ENCODE measurements around the gene CTNNA2.
"Not testable (repeated sequence)": the region's sequence is repeated elsewhere in the genome, so short reads cannot be mapped to it uniquely, and the experiment has no call there.

Gene CTNNA2

DNA sequence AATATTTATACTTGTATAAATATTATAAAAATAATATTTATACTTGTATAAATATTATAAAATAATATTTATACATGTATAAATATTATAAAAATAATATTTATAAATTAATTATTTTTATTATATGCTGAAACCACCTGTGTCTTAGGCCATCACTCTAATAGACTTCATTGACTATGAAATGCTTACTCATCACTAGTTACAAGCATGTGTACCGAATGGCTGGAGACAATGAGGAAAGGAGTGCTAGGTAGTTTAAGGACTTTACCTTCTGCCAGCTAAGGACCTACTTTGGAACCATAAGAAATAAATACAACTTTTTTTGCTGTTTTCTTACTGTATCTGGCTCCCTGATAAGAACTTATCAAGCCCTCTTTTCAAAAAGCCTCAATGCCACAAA is 562.9 kb downstream of the CTNNA2 start:
- Mint-ChIP-seq H3K4me1 (no peaks in the 10 kb centered on the region), H3K9me3 (no peaks in the 10 kb centered on the region), H3K4me3 (no peak overlapping the region), H3K27me3 (no peaks in the 10 kb centered on the region), H3K27ac (no peak overlapping the region), H3K36me3 (peaks cover 0 to 1% of the 10 kb centered on the region in 2 donors)
- ATAC-seq (replicated peaks) (no peak), DNase-seq (no peak)

DNA sequence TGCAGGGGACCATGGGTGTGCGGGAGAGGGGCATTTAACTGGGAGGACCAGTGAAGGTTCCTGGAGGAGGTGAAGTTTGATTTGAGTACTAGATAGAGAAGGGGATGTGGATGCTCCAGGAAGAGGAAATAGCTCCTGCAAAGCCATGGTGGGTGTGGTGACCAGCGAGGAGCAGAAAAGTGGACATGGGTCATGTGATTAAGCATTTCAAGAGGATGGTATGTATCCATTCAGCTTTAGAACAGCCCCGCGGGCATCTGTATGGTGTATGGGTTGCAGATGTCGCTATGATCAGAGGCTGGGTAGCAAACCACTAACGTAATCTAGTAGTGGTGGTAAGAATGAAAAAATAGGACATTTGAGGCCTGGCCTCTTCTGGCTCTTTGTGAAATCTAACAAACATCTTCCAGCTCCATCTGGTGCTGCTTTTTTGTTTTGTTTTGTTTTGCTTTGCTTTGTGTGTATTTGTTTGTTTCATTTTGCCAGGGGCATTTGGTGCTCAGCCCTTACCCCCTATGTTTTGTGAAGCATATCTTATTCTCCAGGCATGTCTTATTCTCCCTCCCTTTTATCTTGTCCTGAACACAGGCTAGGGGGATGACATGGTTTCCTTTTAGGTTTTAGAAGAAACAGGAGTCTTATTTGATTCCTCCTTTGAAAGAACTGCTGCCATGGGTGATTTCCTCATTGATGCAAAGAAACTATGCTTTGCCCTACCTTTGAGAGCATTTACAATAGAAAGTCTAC is 565.6 kb downstream of the CTNNA2 start:
- Mint-ChIP-seq H3K4me3 (no peak overlapping the region), H3K9me3 (peaks cover 0 to 2% of the 10 kb centered on the region in 2 donors), H3K4me1 (no peaks in the 10 kb centered on the region), H3K36me3 (peaks cover 0 to 1% of the 10 kb centered on the region in 2 donors), H3K27ac (no peak overlapping the region), H3K27me3 (no peaks in the 10 kb centered on the region)
- ATAC-seq (replicated peaks) = no peak
- DNase-seq = no peak

DNA sequence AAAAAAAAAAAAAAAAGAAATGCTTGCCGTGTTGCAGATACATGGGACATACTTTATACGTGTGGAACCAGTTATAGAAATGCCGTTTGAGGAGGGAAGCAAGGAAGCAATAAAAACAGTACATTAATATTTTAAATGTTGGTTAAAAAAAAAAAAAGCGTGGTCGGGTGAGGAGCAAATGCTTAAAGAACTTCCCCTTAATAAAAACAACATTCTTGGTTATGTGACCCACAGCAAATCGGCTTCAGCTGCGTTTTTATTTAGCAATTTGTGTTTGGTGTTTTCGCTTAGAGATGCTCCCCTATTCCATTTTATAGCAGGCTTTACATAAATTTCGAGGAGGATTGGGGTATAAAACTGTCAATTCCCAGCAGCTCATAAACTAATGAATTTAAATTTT is 568.1 kb downstream of the CTNNA2 start:
- H3K9me3 Mint-ChIP-seq = peaks cover 0 to 2% of the 10 kb centered on the region in 2 donors
- H3K36me3 Mint-ChIP-seq = peaks cover 0 to 1% of the 10 kb centered on the region in 2 donors
- no peaks in the 10 kb centered on the region for H3K4me1 Mint-ChIP-seq
- no peak overlapping the region for H3K27ac Mint-ChIP-seq
- ATAC-seq (replicated peaks) (no peak), DNase-seq (no peak)
- no peaks in the 10 kb centered on the region for H3K27me3 Mint-ChIP-seq
- H3K4me3 Mint-ChIP-seq = no peak overlapping the region

DNA sequence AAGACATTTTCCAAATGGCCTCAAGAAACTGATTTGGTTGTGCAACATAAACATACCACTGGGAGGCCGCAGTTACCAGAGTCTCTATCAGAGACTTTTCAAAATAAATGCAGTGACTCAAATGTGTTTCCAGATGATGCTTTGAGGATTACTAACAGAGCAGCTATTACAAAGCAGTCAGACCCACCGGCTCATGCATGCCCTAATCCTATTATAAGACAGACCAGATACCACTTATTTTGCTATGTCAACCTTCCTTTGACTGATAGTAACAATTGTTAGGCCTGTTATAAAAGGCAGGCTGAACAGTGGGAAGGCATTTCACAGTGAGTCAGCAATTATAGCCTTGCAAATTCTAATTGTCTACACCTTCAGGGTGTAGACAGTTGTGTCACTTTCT is 574.0 kb downstream of the CTNNA2 start:
- no peak overlapping the region for H3K27ac Mint-ChIP-seq
- no peaks in the 10 kb centered on the region for H3K4me1 Mint-ChIP-seq
- ATAC-seq (replicated peaks) (no peak), DNase-seq (no peak)
- no peak overlapping the region for H3K4me3 Mint-ChIP-seq
- no peaks in the 10 kb centered on the region for H3K36me3 Mint-ChIP-seq
- H3K27me3 Mint-ChIP-seq = no peaks in the 10 kb centered on the region
- H3K9me3 Mint-ChIP-seq = peaks cover 0 to 4% of the 10 kb centered on the region in 2 donors

DNA sequence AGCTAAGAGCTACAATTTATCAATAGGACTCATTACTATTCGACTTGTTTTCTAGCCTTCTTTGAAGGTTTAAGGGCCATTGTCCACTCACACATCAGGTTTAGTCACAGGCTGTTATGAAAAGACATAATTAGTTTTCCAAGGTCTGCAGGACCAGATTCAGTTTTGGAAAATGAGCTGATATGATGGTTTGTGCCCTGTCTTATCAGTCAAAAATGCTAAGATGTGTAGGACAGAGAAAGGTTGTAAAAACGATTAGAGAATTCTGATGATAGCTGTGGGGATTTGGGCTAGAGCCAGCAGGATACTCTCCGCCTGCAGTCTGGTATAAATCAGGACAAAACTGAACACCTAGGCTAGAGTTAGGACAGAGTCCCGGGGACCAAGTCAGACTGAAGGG is 578.4 kb downstream of the CTNNA2 start:
- no peak overlapping the region for H3K27ac Mint-ChIP-seq
- H3K4me3 Mint-ChIP-seq = no peak overlapping the region
- H3K36me3 Mint-ChIP-seq = no peaks in the 10 kb centered on the region
- DNase-seq (no peak), ATAC-seq (replicated peaks) (no peak)
- H3K9me3 Mint-ChIP-seq = peaks cover 0 to 4% of the 10 kb centered on the region in 2 donors
- no peaks in the 10 kb centered on the region for H3K27me3 Mint-ChIP-seq
- no peaks in the 10 kb centered on the region for H3K4me1 Mint-ChIP-seq

DNA sequence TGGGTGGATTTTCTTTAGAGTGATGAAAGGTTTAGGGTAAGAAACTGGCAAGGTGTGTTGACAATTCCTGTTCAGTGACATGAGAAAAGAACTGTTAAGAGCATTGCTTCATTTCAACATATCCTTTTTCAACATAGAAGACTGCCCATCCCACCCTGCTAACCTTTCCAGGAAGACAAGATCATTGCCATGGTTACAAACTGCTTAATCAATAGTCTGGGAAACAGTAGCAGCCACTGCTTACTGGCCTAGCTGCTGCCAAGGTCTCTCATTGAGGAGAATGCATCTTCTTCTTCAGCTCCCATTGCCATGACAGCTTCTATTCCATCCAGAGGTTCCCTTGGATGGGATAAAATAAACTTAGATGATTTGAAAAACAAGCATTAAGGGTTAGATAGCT is 579.6 kb downstream of the CTNNA2 start:
- Mint-ChIP-seq H3K9me3 (peaks cover 0 to 4% of the 10 kb centered on the region in 2 donors), H3K4me3 (no peak overlapping the region), H3K4me1 (no peaks in the 10 kb centered on the region), H3K27me3 (no peaks in the 10 kb centered on the region), H3K27ac (no peak overlapping the region), H3K36me3 (no peaks in the 10 kb centered on the region)
- DNase-seq (no peak), ATAC-seq (replicated peaks) (no peak)

DNA sequence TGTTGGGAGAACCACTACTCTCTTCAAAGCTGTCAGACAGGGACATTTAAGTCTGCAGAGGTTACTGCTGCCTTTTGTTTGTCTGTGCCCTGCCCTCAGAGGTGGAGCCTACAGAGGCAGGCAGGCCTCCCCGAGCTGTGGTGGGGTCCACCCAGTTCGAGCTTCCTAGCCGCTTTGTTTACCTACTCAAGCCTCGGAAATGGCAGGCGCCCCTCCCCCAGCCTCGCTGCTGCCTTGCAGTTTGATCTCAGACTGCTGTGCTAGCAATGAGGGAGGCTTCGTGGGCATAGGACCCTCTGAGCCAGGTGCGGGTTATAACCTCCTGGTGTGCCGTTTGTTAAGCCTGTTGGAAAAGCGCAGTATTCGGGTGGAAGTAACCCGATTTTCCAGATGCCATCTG is 585.7 kb downstream of the CTNNA2 start:
- not testable (repeated sequence) for ATAC-seq (replicated peaks); H3K27ac Mint-ChIP-seq; H3K4me1 Mint-ChIP-seq; H3K27me3 Mint-ChIP-seq; H3K36me3 Mint-ChIP-seq; H3K4me3 Mint-ChIP-seq; H3K9me3 Mint-ChIP-seq; DNase-seq

DNA sequence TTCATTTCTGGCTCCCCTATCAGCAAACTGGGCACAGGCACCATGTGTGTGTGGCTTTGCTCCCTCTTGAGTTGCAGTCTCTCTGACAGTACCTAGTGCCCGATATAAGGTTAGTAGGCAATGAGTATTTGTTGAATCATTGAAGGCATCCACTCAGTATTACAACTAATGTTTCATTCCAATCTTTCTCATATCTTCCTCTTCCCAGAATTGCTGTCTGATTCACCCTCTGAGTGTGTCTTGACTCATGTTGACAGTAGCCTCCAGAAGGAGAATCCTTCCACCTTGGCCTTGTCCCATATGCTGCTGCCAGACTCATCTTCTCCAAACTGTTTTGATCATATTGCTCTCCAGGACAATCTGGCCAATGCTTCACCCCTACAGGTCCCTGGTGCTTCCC is 589.2 kb downstream of the CTNNA2 start:
- H3K27me3 Mint-ChIP-seq = no peaks in the 10 kb centered on the region
- DNase-seq (no peak), ATAC-seq (replicated peaks) (no peak)
- H3K27ac Mint-ChIP-seq = no peak overlapping the region
- no peaks in the 10 kb centered on the region for H3K36me3 Mint-ChIP-seq
- H3K9me3 Mint-ChIP-seq = peaks cover 0 to 5% of the 10 kb centered on the region in 2 donors
- no peak overlapping the region for H3K4me3 Mint-ChIP-seq
- no peaks in the 10 kb centered on the region for H3K4me1 Mint-ChIP-seq

DNA sequence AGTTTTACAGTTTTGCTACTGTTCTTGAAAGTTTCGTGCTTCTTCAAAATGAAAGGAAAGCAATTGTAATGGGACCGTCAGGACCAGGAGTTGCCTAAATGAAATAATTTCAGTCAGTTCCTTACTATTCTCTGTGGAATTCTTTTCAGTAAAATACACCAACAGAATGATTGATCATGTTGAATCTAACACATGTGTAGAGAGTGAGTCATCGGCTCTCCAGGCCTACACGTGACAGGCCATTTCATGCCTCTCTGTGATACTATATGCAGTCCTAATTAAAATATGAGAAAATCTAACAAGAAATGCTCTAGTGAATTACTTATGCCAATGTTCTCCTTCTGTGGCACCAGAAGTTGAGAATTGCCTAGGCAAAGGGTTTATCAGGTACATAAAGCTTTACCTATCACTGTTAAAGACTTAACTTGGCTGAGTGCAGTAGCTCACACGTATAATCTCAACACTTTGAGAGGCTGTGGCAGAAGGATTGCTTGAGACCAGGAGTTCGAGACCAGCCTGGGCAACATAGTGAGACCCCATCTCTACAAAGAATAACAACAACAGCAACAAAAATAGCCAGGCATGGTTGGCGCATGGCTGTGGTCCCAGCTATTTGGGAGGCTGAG is 592.3 kb downstream of the CTNNA2 start:
- no peaks in the 10 kb centered on the region for H3K27me3 Mint-ChIP-seq

DNA sequence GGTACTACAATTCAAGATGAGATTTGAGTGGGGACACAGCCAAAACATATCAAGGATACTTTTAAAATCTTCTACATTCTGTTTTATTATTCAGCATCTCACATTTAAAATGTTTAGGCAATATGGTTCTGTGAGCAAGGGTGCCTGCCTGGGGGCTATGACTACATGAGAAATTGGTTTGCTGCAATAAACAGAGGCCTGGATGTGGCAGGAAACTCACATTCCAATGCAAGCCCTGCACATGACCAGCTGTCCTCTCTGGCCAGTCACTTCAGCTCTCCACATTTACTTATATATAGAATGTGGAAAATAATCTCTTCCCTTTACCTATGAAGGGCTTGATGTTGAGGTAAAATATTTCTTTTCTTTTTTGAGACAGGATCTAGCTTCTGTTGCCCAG is 598.3 kb downstream of the CTNNA2 start:
- H3K9me3 Mint-ChIP-seq = peaks cover 13 to 16% of the 10 kb centered on the region in 2 donors
- no peaks in the 10 kb centered on the region for H3K36me3 Mint-ChIP-seq
- no peak overlapping the region for H3K4me3 Mint-ChIP-seq
- no peaks in the 10 kb centered on the region for H3K27me3 Mint-ChIP-seq
- no peak overlapping the region for H3K27ac Mint-ChIP-seq
- ATAC-seq (replicated peaks) (no peak), DNase-seq (no peak)
- no peaks in the 10 kb centered on the region for H3K4me1 Mint-ChIP-seq

More for the DNA sequence above, 592.3 kb downstream of the CTNNA2 start:
- no peaks in the 10 kb centered on the region for H3K36me3 Mint-ChIP-seq
- H3K27ac Mint-ChIP-seq = no peak overlapping the region
- DNase-seq (no peak), ATAC-seq (replicated peaks) (no peak)
- H3K9me3 Mint-ChIP-seq = peaks cover 3 to 6% of the 10 kb centered on the region in 2 donors
- H3K4me3 Mint-ChIP-seq = no peak overlapping the region
- H3K4me1 Mint-ChIP-seq = no peaks in the 10 kb centered on the region

DNA sequence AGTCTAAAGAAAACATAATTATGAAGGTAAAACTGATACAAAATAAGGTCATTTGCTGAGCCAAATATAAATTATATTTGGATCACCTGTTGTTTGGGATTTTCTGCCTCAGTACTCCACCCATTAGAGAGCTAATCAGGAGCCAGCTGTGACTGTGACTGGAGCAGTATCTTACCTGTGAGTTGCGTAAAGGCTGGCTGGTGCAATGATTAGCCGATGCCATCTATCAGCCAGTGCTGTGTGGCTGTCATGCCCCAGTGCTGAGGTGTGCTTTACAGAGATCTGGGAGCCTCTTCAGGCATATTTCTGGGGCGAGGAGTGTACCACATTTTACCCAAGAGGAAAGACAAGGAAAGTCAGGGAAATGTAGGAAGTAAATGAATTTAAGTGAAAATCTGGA is 599.9 kb downstream of the CTNNA2 start:
- Mint-ChIP-seq H3K4me3 (no peak overlapping the region), H3K4me1 (no peaks in the 10 kb centered on the region), H3K36me3 (no peaks in the 10 kb centered on the region), H3K27me3 (no peaks in the 10 kb centered on the region), H3K27ac (no peak overlapping the region), H3K9me3 (peaks cover 11 to 13% of the 10 kb centered on the region in 2 donors)
- DNase-seq (no peak), ATAC-seq (replicated peaks) (no peak)

DNA sequence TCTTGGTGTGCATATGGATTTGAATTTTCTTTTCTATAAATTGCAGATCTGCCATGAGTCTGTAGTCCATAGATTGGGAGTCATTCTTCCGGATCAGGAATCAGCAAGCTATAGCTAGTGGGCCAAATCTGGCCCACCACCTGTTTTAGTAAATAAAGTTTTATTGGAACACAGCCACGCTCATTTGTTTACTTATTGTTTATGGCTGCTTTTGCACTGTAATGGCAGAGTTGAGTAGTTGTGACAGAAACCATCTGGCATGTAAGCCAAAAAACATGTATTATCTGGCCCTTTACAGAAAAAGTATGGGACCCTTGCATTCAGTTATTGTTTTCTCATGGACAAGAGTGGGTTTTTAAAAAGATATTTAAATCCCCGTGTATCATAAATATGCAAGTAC is 600.5 kb downstream of the CTNNA2 start:
- Mint-ChIP-seq H3K36me3 (no peaks in the 10 kb centered on the region), H3K9me3 (peaks cover 10 to 13% of the 10 kb centered on the region in 2 donors), H3K27ac (no peak overlapping the region), H3K4me1 (no peaks in the 10 kb centered on the region), H3K27me3 (no peaks in the 10 kb centered on the region), H3K4me3 (no peak overlapping the region)
- DNase-seq = no peak
- ATAC-seq (replicated peaks) = no peak

DNA sequence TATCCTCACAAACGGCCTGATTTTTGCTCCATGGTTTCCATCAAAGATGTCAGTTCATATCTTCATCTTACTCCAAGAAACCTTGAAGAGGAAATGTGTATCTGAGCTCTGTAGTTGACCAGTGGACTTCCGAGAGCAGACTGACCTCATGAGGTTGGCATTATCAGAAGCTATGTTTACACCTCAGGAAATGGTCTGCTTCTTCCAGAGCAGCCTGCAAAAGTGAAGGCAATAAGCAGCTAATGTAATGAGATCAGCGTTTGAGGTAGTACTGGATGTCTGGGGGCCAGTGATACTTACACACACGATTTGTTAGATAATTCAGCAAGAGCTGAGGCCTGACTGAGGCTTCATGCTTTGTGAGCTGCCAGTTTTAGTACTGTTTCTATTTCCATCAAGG is 602.0 kb downstream of the CTNNA2 start:
- DNase-seq (no peak), ATAC-seq (replicated peaks) (no peak)
- Mint-ChIP-seq H3K36me3 (no peaks in the 10 kb centered on the region), H3K4me1 (no peaks in the 10 kb centered on the region), H3K27ac (no peak overlapping the region), H3K4me3 (no peak overlapping the region), H3K27me3 (no peaks in the 10 kb centered on the region), H3K9me3 (peaks cover 9 to 12% of the 10 kb centered on the region in 2 donors)

DNA sequence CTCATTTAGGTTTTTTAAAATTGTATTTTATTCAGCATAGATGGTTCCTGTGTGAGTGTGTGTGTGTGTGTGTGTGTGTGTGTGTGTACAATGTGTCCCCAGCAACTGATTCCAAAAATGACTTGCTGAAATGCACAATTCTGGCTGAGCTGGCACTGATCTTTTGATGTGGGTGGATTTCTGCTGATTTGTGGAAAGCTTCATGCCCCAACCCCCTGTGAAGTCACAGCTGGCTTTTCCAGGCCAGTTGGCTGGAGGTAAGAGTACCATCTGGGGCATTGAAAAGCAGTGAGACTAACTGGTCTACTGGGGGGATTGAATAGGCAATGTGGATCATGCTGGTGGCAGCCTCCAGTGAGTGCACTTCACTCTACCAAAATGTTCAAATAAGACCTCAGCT is 604.5 kb downstream of the CTNNA2 start:
- Mint-ChIP-seq H3K9me3 (peaks cover 0 to 5% of the 10 kb centered on the region in 2 donors), H3K27ac (no peak overlapping the region), H3K4me3 (no peak overlapping the region), H3K27me3 (no peaks in the 10 kb centered on the region), H3K4me1 (no peaks in the 10 kb centered on the region), H3K36me3 (no peaks in the 10 kb centered on the region)
- DNase-seq (no peak), ATAC-seq (replicated peaks) (no peak)

DNA sequence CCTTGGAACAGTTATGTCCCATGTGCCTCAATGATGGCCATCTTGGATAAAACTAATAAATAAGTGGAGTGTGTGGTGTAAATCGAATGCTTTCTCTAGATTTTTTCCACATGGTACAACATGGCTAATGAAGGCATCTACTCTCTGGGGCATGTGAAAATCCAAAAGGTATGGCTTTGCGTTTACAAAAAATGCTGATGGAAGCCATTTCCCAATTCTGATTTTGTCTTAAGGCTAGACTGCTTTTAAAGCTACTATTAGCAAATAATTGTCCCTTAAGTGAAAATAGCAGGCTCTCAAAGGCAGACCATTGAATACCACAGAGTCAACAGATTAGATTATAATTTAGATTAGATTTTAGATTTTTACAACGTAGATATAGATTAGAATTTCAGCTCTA is 608.0 kb downstream of the CTNNA2 start:
- H3K27ac Mint-ChIP-seq = no peak overlapping the region
- H3K36me3 Mint-ChIP-seq = no peaks in the 10 kb centered on the region
- H3K4me1 Mint-ChIP-seq = no peaks in the 10 kb centered on the region
- no peak for DNase-seq
- no peak for ATAC-seq (replicated peaks)
- no peaks in the 10 kb centered on the region for H3K27me3 Mint-ChIP-seq
- H3K4me3 Mint-ChIP-seq = no peak overlapping the region
- H3K9me3 Mint-ChIP-seq = peaks cover 0 to 2% of the 10 kb centered on the region in 2 donors

Data from stimulated activated naive B cell treated with anti-CD40 and anti-IgM and Interleukin-4, amounts not matched to agents 10 μg/mL and 1 μg/mL and 100 μg/mL, for 72 hours (primary cell).